K562 (cell line): ENCODE data around the gene ENPP5. TPM values are rescaled to one million over a fixed set of nuclear protein-coding genes. Genes with fewer than 3 reads are reported as not detected.

Source experiments
- ATAC-seq: fragments of 200-7000 bp; cut with Tn5 transposase; 3 replicates; pipeline ENCODE4 v1.9.1; 2020; ENCODE audit warnings: moderate library complexity
- BruUV-seq: library from RNA; stranded (reverse); fragments of 400-500 nt; replicated peaks from 2 replicates; lab custom pipeline; 2021; lab: Mats Ljungman, UMichigan
- CTCF ChIA-PET: fragments of 300-600 bp; formaldehyde crosslinking; extraction: SDS; loops from one replicate; lab custom pipeline; 2021; ENCODE audit warnings: low intra/inter-chr PET ratio; lab: Yijun Ruan, JAX
- POLR2A ChIA-PET: fragments of 300-600, 350-650 bp; sonication (Branson Sonifier 250); formaldehyde crosslinking; extraction: SDS; loops from one replicate; lab custom pipeline; 2021; ENCODE audit warnings: antibody characterized with exemption, inconsistent platforms; lab: Yijun Ruan, JAX
- DNase-seq, 4 experiments: peaks; one replicate each; pipeline versions ENCODE4 v3.0.0 to v3.0.0-alpha.2; 2011 to 2018; ENCODE audit warnings: low spot score in 3 of 4, mixed read lengths in 3 of 4; ENCODE audit errors: extremely low read depth in 1 of 4
- FAIRE-seq: peaks from 2 replicates; lab custom pipeline; 2011; peaks lifted over from hg19 to GRCh38; lab: Jason Lieb, UNC
- H2AFZ ChIP-seq: 2 replicates; pipeline ENCODE4 v1.6.0; 2011; ENCODE audit warnings: low read depth, low read length, control low read depth, inconsistent platforms
- H3K27ac ChIP-seq: fragments of 200-600 bp; 3 replicates; pipeline ENCODE4 v1.8.0; 2011; ENCODE audit warnings: low read depth, mild to moderate bottlenecking, control low read depth, inconsistent platforms, low read length, moderate library complexity, mixed read lengths; ENCODE audit errors: extremely low read depth
- H3K27me3 ChIP-seq, 2 experiments: fragments of 300-600 bp in 1 of 2; 2 replicates in 1 of 2; 3 replicates in 1 of 2; pipeline versions ENCODE4 v1.6.0 to v1.8.0; 2011; ENCODE audit warnings: inconsistent platforms in 2 of 2, low read length in 2 of 2, mild to moderate bottlenecking in 1 of 2, mixed read lengths in 1 of 2, moderate library complexity in 1 of 2; ENCODE audit not compliant: control insufficient read depth in 2 of 2, insufficient read depth in 2 of 2
- H3K36me3 ChIP-seq: fragments of 300-600 bp; 3 replicates; pipeline ENCODE4 v1.8.0; 2011; ENCODE audit warnings: mild to moderate bottlenecking, low read length, inconsistent platforms; ENCODE audit not compliant: control insufficient read depth, insufficient read depth
- H3K4me1 ChIP-seq, 2 experiments: fragments of 200-600 bp in 1 of 2; replicated peaks in 1 of 2; 2 replicates in 1 of 2; 3 replicates in 1 of 2; pipeline versions ENCODE4 v1.5.1 to v1.8.0; 2011; ENCODE audit warnings: inconsistent platforms in 2 of 2, low read length in 2 of 2, mild to moderate bottlenecking in 1 of 2, mixed read lengths in 1 of 2, moderate library complexity in 1 of 2; ENCODE audit not compliant: control insufficient read depth in 2 of 2, insufficient read depth in 2 of 2
- H3K4me2 ChIP-seq: 2 replicates; pipeline ENCODE4 v1.6.1; 2011; ENCODE audit warnings: low read length, control low read depth, inconsistent platforms, mixed read lengths; ENCODE audit not compliant: insufficient read depth
- H3K4me3 ChIP-seq: fragments of 200-600 bp; sonication (generic), shearing (Covaris generic); 2 replicates; pipeline ENCODE4 v1.5.1; 2016; ENCODE audit warnings: control low read depth, inconsistent platforms
- H3K79me2 ChIP-seq: fragments of 200-600 bp; 3 replicates; pipeline ENCODE4 v1.8.0; 2011; ENCODE audit warnings: low read length, inconsistent platforms; ENCODE audit not compliant: control insufficient read depth, insufficient read depth
- H3K9ac ChIP-seq, 2 experiments: 2 replicates each; pipeline versions ENCODE4 v1.6.0 to v1.6.1; 2011; ENCODE audit warnings: low read depth in 2 of 2, low read length in 2 of 2, control low read depth in 1 of 2, inconsistent platforms in 1 of 2, mild to moderate bottlenecking in 1 of 2, mixed read lengths in 1 of 2; ENCODE audit not compliant: insufficient read depth in 1 of 2
- H3K9me1 ChIP-seq: one replicate; pipeline ENCODE4 v1.6.0; 2011; ENCODE audit warnings: inconsistent platforms, mild to moderate bottlenecking, low read length, moderate library complexity; ENCODE audit not compliant: control insufficient read depth, insufficient read depth
- H3K9me3 ChIP-seq: replicated peaks from 2 replicates; pipeline ENCODE4 v1.5.1; 2011; ENCODE audit warnings: low read depth, low read length, inconsistent platforms; ENCODE audit not compliant: control insufficient read depth, insufficient read depth
- H4K20me1 ChIP-seq: replicated peaks from 2 replicates; pipeline ENCODE4 v1.6.1; 2011; ENCODE audit warnings: low read length, inconsistent platforms, mixed read lengths; ENCODE audit not compliant: control insufficient read depth, insufficient read depth
- ARNT ChIP-seq, 2 experiments: fragments of 450-650 bp; IDR thresholded peaks; 2 replicates each; pipeline ENCODE4 v1.6.1; 2016; ENCODE audit warnings: mild to moderate bottlenecking in 1 of 2
- BRCA1 ChIP-seq, 2 experiments: fragments of 450-650 bp in 1 of 2; sonication (generic) in 1 of 2; formaldehyde crosslinking in 1 of 2; IDR thresholded peaks; 2 replicates each; pipeline versions ENCODE4 v1.5.0 to v1.6.1; 2017 to 2020; ENCODE audit warnings: mild to moderate bottlenecking in 1 of 2, missing genetic modification reagents in 1 of 2
- CBX2 ChIP-seq: fragments of 200-600 bp; sonication (generic); IDR thresholded peaks from one replicate; pipeline ENCODE4 v1.6.1; 2012; ENCODE audit warnings: mild to moderate bottlenecking, low read length, inconsistent platforms; ENCODE audit not compliant: insufficient read depth, poor library complexity, severe bottlenecking
- CBX5 ChIP-seq: IDR thresholded peaks from 2 replicates; pipeline ENCODE4 v1.6.1; 2014; ENCODE audit warnings: low read depth, borderline replicate concordance
- GTF2A2 ChIP-seq: IDR thresholded peaks from 2 replicates; pipeline ENCODE4 v1.6.1; 2016; ENCODE audit warnings: mild to moderate bottlenecking, missing genetic modification characterization, missing compliant biosample characterization
- KDM2B ChIP-seq: fragments of 250-450 bp; sonication (Bioruptor Pico); IDR thresholded peaks from 2 replicates; pipeline ENCODE4 v1.8.0; 2021; ENCODE audit warnings: mild to moderate bottlenecking, moderate library complexity
- OTX1 ChIP-seq: fragments of 450-650 bp; formaldehyde crosslinking; IDR thresholded peaks from 2 replicates; pipeline ENCODE4 v1.4.0; 2022; ENCODE audit warnings: mild to moderate bottlenecking
- PURB ChIP-seq: sonication (generic); formaldehyde crosslinking; IDR thresholded peaks from 2 replicates; pipeline ENCODE4 v1.9.0; 2021; ENCODE audit warnings: low read depth, mild to moderate bottlenecking, missing genetic modification reagents
- SREBF2 ChIP-seq: sonication (generic); formaldehyde crosslinking; IDR thresholded peaks from 2 replicates; pipeline ENCODE4 v1.4.0; 2020; ENCODE audit warnings: mild to moderate bottlenecking, missing genetic modification reagents
- THRAP3 ChIP-seq: fragments of 450-650 bp; IDR thresholded peaks from 2 replicates; pipeline ENCODE4 v1.6.1; 2016; ENCODE audit warnings: mild to moderate bottlenecking, inconsistent platforms, borderline replicate concordance
- ZNF57 ChIP-seq: fragments of 450-650 bp; formaldehyde crosslinking; IDR thresholded peaks from 2 replicates; pipeline ENCODE4 v1.4.0; 2020; ENCODE audit warnings: mild to moderate bottlenecking, moderate library complexity
- ZZZ3 ChIP-seq: fragments of 450-650 bp; IDR thresholded peaks from 2 replicates; pipeline ENCODE4 v1.6.1; 2016; ENCODE audit warnings: antibody characterized with exemption, mild to moderate bottlenecking, moderate library complexity
- WGBS: fragments of 100-300 bp; shearing (Covaris generic); methylation state at CpG from one replicate; pipeline ENCODE4 v1.1.6; 2016; ENCODE audit warnings: low coverage, mixed read lengths; ENCODE audit not compliant: insufficient coverage; ENCODE audit errors: missing lambda C conversion rate; 5-methylcytosine and 5-hydroxymethylcytosine counted together
- in situ Hi-C: fragments of 300-500 bp; cut with MboI; formaldehyde crosslinking; loops from 4 replicates; pipeline ENCODE4 v1.15.0; 2018; ENCODE audit warnings: inconsistent platforms, mixed read lengths
- intact Hi-C: fragments of 100-400 bp; cut with micrococcal nuclease; formaldehyde crosslinking; loops from 2 replicates; pipeline ENCODE4 v1.14.2; 2022
- polyA plus RNA-seq, 8 experiments: library from polyadenylated mRNA; depleted of rRNA in 4 of 8; stranded (reverse) in 5 of 8; unstranded in 3 of 8; fragments of >200 nt; fragmentation: Nextera tagmentation in 2 of 8; fragmentation: Illumina TruSeq in 1 of 8; extraction: Ambion mirVana in 2 of 8; extraction: Trizol in 1 of 8; gene quantifications; 2 replicates each; pipeline versions ENCODE4 v1.2.1 to v1.2.3, GENCODE V29; 2011 to 2014; ENCODE audit warnings: inconsistent platforms in 1 of 8, missing spikeins in 1 of 8
- total RNA-seq, 7 experiments: library from RNA; depleted of rRNA in 6 of 7; stranded (reverse); fragments of >200 nt in 6 of 7; fragmentation: Illumina TruSeq in 2 of 7; extraction: Trizol in 2 of 7; gene quantifications; 2 replicates each; pipeline versions ENCODE4 v1.2.1 to v1.2.3, GENCODE V29; 2011 to 2021; ENCODE audit warnings: low replicate concordance in 1 of 7
- TF ChIP-seq, protein P1 (sequence below): IDR thresholded peaks from 2 replicates; pipeline ENCODE4 v1.6.1; 2011; ENCODE audit not compliant: insufficient read length; ENCODE audit errors: extremely low read depth
- TF ChIP-seq, protein P2 (sequence below): fragments of 450-650 bp; formaldehyde crosslinking; conservative IDR thresholded peaks from 2 replicates; pipeline ENCODE4 v1.4.0; 2022; ENCODE audit warnings: mild to moderate bottlenecking, missing genetic modification characterization
- TF ChIP-seq, protein P3 (sequence below): fragments of 250-450 bp; sonication (Bioruptor Pico); IDR thresholded peaks from 2 replicates; pipeline ENCODE4 v1.8.0; 2022; ENCODE audit warnings: inconsistent platforms, mild to moderate bottlenecking, moderate library complexity, borderline replicate concordance

ENPP5 gene
- total and polyA plus RNA-seq, 9 of the 15 experiments (the other 6 are each of a cell fraction or from before 2014, with no cell fraction given), result not detected

DNA sequence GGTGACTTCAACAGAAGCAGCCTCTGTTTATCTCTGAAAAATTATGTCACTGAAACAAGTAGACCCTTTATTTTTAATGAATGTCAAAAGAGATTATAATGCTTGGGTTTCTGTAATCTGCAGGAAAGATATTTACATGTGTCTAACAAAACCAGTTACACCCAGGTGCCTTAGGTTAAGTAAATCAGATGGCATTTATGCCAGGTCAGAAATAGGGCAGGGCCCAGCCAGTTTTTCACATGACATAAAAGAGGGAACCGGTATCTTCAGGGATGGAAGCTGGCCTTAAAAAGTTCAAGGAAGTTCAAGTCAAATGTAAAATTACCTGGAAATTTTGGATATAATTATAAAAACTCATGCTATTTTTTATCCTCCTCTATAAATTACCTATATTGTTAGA lies 55.1 kb downstream of the ENPP5 start:
- no peak overlapping the region for H2AFZ ChIP-seq
- no peaks in the 10 kb centered on the region for H3K79me2 ChIP-seq
- CTCF ChIA-PET, result no interaction called here
- no peak for ATAC-seq
- no peaks in the 10 kb centered on the region for H3K9me3 ChIP-seq
- H3K4me1 ChIP-seq, result no peaks in the 10 kb centered on the region
- BruUV-seq, result no TSS peak
- no peak overlapping the region for H3K27ac ChIP-seq
- TF ChIP-seq CBX5 (no peak), ARNT (IDR thresholded peaks at IDR 0.05) (no peak), KDM2B (CRISPR knock-in tag) (no peak), GTF2A2 (no peak), ZZZ3 (no peak), SREBF2 (CRISPR knock-in tag) (no peak), BRCA1 (IDR thresholded peaks at IDR 0.05) (no peak), BRCA1 (CRISPR knock-in tag; IDR thresholded peaks at IDR 0.05) (no peak), OTX1 (no peak), PURB (CRISPR knock-in tag) (no peak), THRAP3 (no peak), ZNF57 (CRISPR knock-in tag) (no peak), CBX2 (no peak)
- TF ChIP-seq, protein P1, sequence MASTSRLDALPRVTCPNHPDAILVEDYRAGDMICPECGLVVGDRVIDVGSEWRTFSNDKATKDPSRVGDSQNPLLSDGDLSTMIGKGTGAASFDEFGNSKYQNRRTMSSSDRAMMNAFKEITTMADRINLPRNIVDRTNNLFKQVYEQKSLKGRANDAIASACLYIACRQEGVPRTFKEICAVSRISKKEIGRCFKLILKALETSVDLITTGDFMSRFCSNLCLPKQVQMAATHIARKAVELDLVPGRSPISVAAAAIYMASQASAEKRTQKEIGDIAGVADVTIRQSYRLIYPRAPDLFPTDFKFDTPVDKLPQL, result no peak
- TF ChIP-seq, protein P2, sequence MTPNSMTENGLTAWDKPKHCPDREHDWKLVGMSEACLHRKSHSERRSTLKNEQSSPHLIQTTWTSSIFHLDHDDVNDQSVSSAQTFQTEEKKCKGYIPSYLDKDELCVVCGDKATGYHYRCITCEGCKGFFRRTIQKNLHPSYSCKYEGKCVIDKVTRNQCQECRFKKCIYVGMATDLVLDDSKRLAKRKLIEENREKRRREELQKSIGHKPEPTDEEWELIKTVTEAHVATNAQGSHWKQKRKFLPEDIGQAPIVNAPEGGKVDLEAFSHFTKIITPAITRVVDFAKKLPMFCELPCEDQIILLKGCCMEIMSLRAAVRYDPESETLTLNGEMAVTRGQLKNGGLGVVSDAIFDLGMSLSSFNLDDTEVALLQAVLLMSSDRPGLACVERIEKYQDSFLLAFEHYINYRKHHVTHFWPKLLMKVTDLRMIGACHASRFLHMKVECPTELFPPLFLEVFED (CRISPR knock-in tag), result no peak
- TF ChIP-seq, protein P3, sequence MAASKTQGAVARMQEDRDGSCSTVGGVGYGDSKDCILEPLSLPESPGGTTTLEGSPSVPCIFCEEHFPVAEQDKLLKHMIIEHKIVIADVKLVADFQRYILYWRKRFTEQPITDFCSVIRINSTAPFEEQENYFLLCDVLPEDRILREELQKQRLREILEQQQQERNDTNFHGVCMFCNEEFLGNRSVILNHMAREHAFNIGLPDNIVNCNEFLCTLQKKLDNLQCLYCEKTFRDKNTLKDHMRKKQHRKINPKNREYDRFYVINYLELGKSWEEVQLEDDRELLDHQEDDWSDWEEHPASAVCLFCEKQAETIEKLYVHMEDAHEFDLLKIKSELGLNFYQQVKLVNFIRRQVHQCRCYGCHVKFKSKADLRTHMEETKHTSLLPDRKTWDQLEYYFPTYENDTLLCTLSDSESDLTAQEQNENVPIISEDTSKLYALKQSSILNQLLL, result no peak
- TF ChIP-seq, all 486 proteins: peak for 0
- WGBS, result 0% methylated on average over 1 of the region's 1 CpG
- FAIRE-seq (no peak), DNase-seq (no peak)
- no peak overlapping the region for H3K9ac ChIP-seq
- no peak overlapping the region for H3K4me2 ChIP-seq
- intact Hi-C loops (no loop called here), in situ Hi-C loops (no loop called here)
- H3K36me3 ChIP-seq, result no peaks in the 10 kb centered on the region
- H4K20me1 ChIP-seq, result no peaks in the 10 kb centered on the region
- no peak overlapping the region for H3K4me3 ChIP-seq
- H3K27me3 ChIP-seq, result no peaks in the 10 kb centered on the region
- POLR2A ChIA-PET, result no interaction called here
- H3K9me1 ChIP-seq, result no peaks in the 10 kb centered on the region
